CD4-positive, alpha-beta T cell treated with Interleukin-12 subunit alpha and Interleukin-12 subunit beta, for 1 hour (primary cell): ENCODE results near the gene TTC7B.
A peak's percentile ranks its signal among the peaks of the same experiment; 100 is the strongest.

Source experiments
- DNase-seq: peaks from one replicate; pipeline ENCODE4 v3.0.0-alpha.2; 2020

TTC7B gene

GRCh38 chr14:90699016-90699415, 117.2 kb downstream of the TTC7B start:
- DNase-seq: no peak

GRCh38 chr14:90698379-90698869, 117.8 kb downstream of the TTC7B start:
- no peak for DNase-seq

- peak; percentile 74 for DNase-seq
Observed at GRCh38 chr14:90697577-90698206, 118.5 kb downstream of the TTC7B start.

GRCh38 chr14:90697132-90697531, 119.1 kb downstream of the TTC7B start:
- no peak for DNase-seq

GRCh38 chr14:90696720-90697119, 119.5 kb downstream of the TTC7B start:
- no peak for DNase-seq

- no peak for DNase-seq
Observed at GRCh38 chr14:90695997-90696660, 120.1 kb downstream of the TTC7B start.

- DNase-seq: no peak
Observed at GRCh38 chr14:90693413-90693812, 122.8 kb downstream of the TTC7B start.

- DNase-seq: no peak
Observed at GRCh38 chr14:90692826-90693225, 123.4 kb downstream of the TTC7B start.

GRCh38 chr14:90692061-90692460, 124.2 kb downstream of the TTC7B start:
- DNase-seq: no peak

- no peak for DNase-seq
Observed at GRCh38 chr14:90691627-90692026, 124.6 kb downstream of the TTC7B start.

GRCh38 chr14:90687680-90688079, 128.6 kb downstream of the TTC7B start:
- DNase-seq: no peak

- DNase-seq: no peak
Observed at GRCh38 chr14:90682615-90683014, 133.6 kb downstream of the TTC7B start.

- no peak for DNase-seq
Observed at GRCh38 chr14:90681929-90682328, 134.3 kb downstream of the TTC7B start.

- no peak for DNase-seq
Observed at GRCh38 chr14:90678846-90679362, 137.3 kb downstream of the TTC7B start.

- no peak for DNase-seq
Observed at GRCh38 chr14:90678420-90678819, 137.8 kb downstream of the TTC7B start.

GRCh38 chr14:90677484-90678050, 138.7 kb downstream of the TTC7B start:
- no peak for DNase-seq

- no peak for DNase-seq
Observed at GRCh38 chr14:90676912-90677311, 139.3 kb downstream of the TTC7B start.

GRCh38 chr14:90676356-90676755, 139.9 kb downstream of the TTC7B start:
- DNase-seq: no peak

- DNase-seq: no peak
Observed at GRCh38 chr14:90675399-90675798, 140.8 kb downstream of the TTC7B start.

GRCh38 chr14:90674716-90675115, 141.5 kb downstream of the TTC7B start:
- no peak for DNase-seq

GRCh38 chr14:90674043-90674670, 142.1 kb downstream of the TTC7B start:
- DNase-seq: no peak

GRCh38 chr14:90671382-90672234, 144.6 kb downstream of the TTC7B start:
- no peak for DNase-seq

- DNase-seq: no peak
Observed at GRCh38 chr14:90669731-90670130, 146.5 kb downstream of the TTC7B start.
